Astrocyte of the hippocampus (primary cell): ENCODE data around the gene TAS2R13.

Experiments used
- DNase-seq: peaks from one replicate; pipeline ENCODE4 v3.0.0; 2011; ENCODE audit warnings: low read depth, low spot score

Gene TAS2R13

GRCh38 chr12:10867381-10867780 is 42.0 kb downstream of the TAS2R13 start:
- DNase-seq = no peak

- DNase-seq = no peak
These were observed 45.7 kb downstream of the TAS2R13 start for GRCh38 chr12:10863512-10864218.

- peak; percentile 10 for DNase-seq
These were observed 48.0 kb downstream of the TAS2R13 start for GRCh38 chr12:10861366-10861765.
